GM13977 (cell line): ENCODE data around the gene METAP1.

Source experiments
- DNase-seq: peaks from one replicate; pipeline ENCODE4 v3.0.0; 2012; ENCODE audit warnings: low spot score
- in situ Hi-C: fragments of 300-500 bp; cut with MboI; formaldehyde crosslinking; loops from one replicate; pipeline ENCODE4 v1.12.0; 2022; ENCODE audit warnings: low sequenced_read_pairs, low pct_unique_long_range_greater_than_20kb, mixed read lengths, inconsistent platforms; ENCODE audit not compliant: unreplicated experiment
- TF ChIP-seq, protein P1 (sequence below): IDR thresholded peaks from 2 replicates; pipeline ENCODE4 v1.5.1; 2012; ENCODE audit warnings: mild to moderate bottlenecking, control low read depth; ENCODE audit not compliant: insufficient read depth; ENCODE audit errors: extremely low read depth, missing control alignments

Gene METAP1

DNA sequence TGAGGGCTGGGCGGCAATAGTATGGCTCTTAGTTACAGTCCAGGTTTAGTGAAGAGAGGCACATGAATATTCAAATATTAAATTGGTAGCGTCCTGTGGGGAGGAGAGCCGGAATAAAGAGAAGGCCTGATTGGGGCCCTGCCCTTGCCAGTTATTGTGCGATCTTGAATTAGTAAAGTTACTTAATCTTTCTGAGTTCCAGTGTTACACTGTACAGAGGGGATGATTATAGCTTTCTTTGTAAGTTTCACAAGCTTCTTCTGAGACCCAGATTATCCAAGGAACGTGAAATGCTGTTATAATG is 1.2 kb downstream of the METAP1 start:
- DNase-seq = peak; percentile 28
- TF ChIP-seq, protein P1, sequence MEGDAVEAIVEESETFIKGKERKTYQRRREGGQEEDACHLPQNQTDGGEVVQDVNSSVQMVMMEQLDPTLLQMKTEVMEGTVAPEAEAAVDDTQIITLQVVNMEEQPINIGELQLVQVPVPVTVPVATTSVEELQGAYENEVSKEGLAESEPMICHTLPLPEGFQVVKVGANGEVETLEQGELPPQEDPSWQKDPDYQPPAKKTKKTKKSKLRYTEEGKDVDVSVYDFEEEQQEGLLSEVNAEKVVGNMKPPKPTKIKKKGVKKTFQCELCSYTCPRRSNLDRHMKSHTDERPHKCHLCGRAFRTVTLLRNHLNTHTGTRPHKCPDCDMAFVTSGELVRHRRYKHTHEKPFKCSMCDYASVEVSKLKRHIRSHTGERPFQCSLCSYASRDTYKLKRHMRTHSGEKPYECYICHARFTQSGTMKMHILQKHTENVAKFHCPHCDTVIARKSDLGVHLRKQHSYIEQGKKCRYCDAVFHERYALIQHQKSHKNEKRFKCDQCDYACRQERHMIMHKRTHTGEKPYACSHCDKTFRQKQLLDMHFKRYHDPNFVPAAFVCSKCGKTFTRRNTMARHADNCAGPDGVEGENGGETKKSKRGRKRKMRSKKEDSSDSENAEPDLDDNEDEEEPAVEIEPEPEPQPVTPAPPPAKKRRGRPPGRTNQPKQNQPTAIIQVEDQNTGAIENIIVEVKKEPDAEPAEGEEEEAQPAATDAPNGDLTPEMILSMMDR = no peak
- in situ Hi-C loops = no loop called here

DNA sequence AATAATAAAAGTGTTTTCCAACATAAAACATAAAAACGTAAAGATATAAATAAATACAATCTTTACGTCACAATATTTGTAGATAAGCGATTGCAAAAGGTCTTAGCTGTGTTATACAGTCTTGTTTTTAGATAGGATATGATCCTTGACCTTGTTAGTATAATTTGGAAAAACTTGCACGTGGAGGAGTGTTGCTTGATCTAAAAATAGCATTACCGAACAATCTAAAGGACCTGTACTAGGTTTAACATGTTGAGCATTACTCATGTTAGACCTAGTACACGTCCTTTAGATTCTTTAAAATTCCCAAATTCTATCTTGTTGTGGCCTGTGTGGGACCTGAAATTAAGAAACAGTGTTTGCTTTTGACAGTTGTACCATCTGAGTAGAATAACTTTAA is 1.6 kb downstream of the METAP1 start:
- in situ Hi-C loops = no loop called here
- TF ChIP-seq, protein P1 = no peak
- no peak for DNase-seq

DNA sequence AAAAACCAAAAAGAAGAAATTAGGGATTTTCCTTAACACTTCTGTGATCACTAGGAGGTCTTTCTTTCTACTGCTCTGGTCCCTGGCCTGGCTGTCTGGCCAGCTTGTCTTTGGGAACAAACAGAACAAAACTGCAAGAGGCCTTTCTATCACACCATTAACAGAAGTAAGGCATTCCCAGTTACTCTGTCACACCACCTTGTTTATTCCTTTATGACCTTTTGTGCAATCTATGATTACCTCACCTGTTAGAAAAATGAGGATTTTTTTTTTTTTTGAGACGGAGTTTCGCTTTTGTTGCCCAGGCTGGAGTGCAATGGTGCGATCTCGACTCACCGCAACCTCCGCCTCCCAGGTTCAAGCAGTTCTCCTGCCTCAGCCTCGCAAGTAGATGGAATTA is 3.0 kb downstream of the METAP1 start:
- in situ Hi-C loops = no loop called here
- DNase-seq = no peak
- TF ChIP-seq, protein P1 = no peak

DNA sequence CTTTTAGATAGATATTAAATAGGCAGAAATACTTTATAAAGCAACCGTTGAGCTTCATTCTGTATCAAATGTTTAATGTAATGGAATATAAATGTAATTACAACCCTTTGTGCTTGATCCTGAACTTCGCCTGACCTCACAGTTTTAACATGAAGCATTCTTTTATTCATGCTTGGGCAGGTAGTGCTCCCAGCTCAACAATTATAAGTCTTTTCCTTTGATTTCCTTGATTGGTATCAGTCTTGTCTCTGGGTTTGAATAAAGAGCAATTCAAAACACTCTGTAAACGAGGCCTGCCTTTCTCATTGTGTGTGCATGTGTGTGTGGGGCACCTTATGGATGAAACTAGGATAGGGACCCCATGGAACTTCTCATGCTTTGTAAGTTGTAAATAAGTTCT is 6.8 kb downstream of the METAP1 start:
- DNase-seq = no peak
- in situ Hi-C loops = no loop called here
- TF ChIP-seq, protein P1 = no peak

DNA sequence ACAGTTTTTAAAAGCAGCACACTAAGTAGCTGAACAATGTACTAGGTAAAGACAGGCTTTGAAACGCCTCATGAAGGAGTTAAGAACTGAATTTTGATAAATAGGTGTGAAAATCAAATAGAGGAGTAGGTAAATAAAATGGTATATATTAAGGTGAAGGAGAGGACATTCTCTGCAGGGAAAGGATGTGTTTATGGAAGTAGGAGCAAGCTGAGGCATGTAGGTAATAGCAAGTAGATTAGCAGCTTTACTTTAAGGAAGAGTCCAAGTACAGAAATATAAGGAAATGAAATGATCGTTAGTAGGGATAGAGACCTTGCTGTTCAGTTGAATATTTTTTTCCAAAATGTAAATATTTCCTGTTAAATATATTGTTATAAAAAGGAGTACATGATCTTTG is 12.5 kb downstream of the METAP1 start:
- DNase-seq = no peak
- in situ Hi-C loops = no loop called here
- TF ChIP-seq, protein P1 = no peak

DNA sequence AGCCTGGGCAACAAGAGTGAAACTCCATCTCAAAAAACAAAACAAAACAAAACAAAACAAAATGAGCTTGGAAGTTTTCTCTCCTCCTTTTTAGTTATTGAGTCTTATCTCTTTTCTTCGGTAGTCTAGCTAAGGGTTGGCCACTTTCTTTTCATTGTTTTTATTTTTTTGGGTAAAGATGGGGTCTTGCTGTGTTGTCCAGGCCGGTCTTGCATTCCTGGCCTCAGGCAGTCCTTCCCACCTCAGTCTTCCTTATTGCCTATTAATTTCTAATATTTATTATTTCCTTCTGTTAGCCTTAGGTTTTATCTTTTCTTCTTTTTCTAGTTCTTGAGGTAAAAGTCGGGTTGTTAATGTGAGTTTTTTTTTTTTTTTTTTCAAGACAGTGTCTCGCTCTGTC is 16.4 kb downstream of the METAP1 start:
- TF ChIP-seq, protein P1 = no peak
- DNase-seq = no peak
- in situ Hi-C loops = no loop called here

DNA sequence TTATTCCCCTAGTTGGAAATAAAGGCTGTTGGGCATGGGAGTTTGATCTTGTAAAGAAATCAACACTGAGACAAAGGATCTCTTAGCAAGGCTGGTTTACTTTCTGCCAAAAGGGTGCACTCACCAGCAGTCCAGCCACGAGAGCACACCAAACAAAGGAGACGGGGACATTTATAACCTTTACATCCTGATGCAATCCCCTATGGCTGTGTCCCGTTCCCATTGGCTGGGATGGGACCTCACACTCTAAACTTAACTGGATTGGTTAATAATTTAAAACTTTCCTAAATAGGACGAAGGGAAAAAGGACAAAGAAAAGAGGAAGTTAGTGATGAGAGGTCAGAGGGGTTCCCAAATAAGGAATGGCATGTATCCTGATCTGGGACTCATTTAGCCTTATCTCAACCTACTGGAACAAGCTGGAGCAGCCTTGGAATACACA is 17.9 kb downstream of the METAP1 start:
- DNase-seq = no peak
- in situ Hi-C loops = no loop called here

More for the DNA sequence above, 17.9 kb downstream of the METAP1 start:
- TF ChIP-seq, protein P1 = no peak
